WTC11 (cell line): ENCODE data around the gene RNF152. TPM values are rescaled to one million over a fixed set of nuclear protein-coding genes. Genes with fewer than 3 reads are reported as not detected.

ENCODE experiments used
- ATAC-seq: fragments of 200-7000 bp; cut with Tn5 transposase; 2 replicates; pipeline ENCODE4 v1.10.0; 2021; ENCODE audit warnings: mild to moderate bottlenecking, moderate library complexity
- CTCF ChIA-PET: fragments of 300-600 bp; sonication (Branson Sonifier 250); formaldehyde crosslinking; loops from one replicate; lab custom pipeline; 2021; ENCODE audit warnings: antibody characterized with exemption; lab: Charles Lee
- POLR2A ChIA-PET: fragments of 350-600 bp; sonication (Branson Sonifier 250); formaldehyde crosslinking; loops from one replicate; lab custom pipeline; 2021; ENCODE audit warnings: antibody characterized with exemption; lab: Charles Lee
- DNase-seq: peaks from one replicate; pipeline ENCODE4 v3.0.0; 2021; ENCODE audit warnings: low spot score
- H3K27ac Mint-ChIP-seq: 2 replicates; pipeline ENCODE4 v1.8.0; 2021; ENCODE audit warnings: mixed read lengths
- H3K27me3 Mint-ChIP-seq: 2 replicates; pipeline ENCODE4 v1.8.0; 2021; ENCODE audit warnings: low read depth, mild to moderate bottlenecking, moderate library complexity, mixed read lengths
- H3K36me3 Mint-ChIP-seq: 2 replicates; pipeline ENCODE4 v1.8.0; 2021; ENCODE audit warnings: mixed read lengths
- H3K4me1 Mint-ChIP-seq: 2 replicates; pipeline ENCODE4 v1.8.0; 2022; ENCODE audit warnings: mixed read lengths
- H3K4me3 Mint-ChIP-seq: 2 replicates; pipeline ENCODE4 v1.8.0; 2021; ENCODE audit warnings: mild to moderate bottlenecking, moderate library complexity, mixed read lengths
- H3K9me3 Mint-ChIP-seq: 2 replicates; pipeline ENCODE4 v1.8.0; 2021; ENCODE audit warnings: mixed read lengths
- CREM ChIP-seq: sonication (generic); formaldehyde crosslinking; IDR thresholded peaks from 2 replicates; pipeline ENCODE4 v1.8.1; 2022; ENCODE audit warnings: mild to moderate bottlenecking, missing genetic modification reagents, moderate library complexity
- ELF4 ChIP-seq: sonication (generic); formaldehyde crosslinking; IDR thresholded peaks from 2 replicates; pipeline ENCODE4 v1.8.1; 2022; ENCODE audit warnings: low read depth, mild to moderate bottlenecking, moderate library complexity, missing genetic modification reagents
- FOXK1 ChIP-seq: sonication (generic); formaldehyde crosslinking; IDR thresholded peaks from 2 replicates; pipeline ENCODE4 v1.8.0; 2022; ENCODE audit warnings: mild to moderate bottlenecking, moderate library complexity, missing genetic modification reagents
- FOXP1 ChIP-seq: sonication (generic); formaldehyde crosslinking; IDR thresholded peaks from 2 replicates; pipeline ENCODE4 v1.8.0; 2022; ENCODE audit warnings: missing genetic modification reagents, mild to moderate bottlenecking, moderate library complexity, borderline replicate concordance
- GRHL2 ChIP-seq: fragments of 250-450 bp; sonication (Bioruptor Pico); IDR thresholded peaks from 2 replicates; pipeline ENCODE4 v1.8.0; 2022; ENCODE audit warnings: mild to moderate bottlenecking, moderate library complexity; ENCODE audit not compliant: insufficient replicate concordance, severe bottlenecking
- GTF2I ChIP-seq: fragments of 250-450 bp; sonication (Bioruptor Pico); conservative IDR thresholded peaks from 2 replicates; pipeline ENCODE4 v1.4.0; 2021; ENCODE audit warnings: mild to moderate bottlenecking
- HMGA2 ChIP-seq: fragments of 250-450 bp; sonication (Bioruptor Pico); IDR thresholded peaks from 2 replicates; pipeline ENCODE4 v1.4.0; 2021; ENCODE audit warnings: mild to moderate bottlenecking, moderate library complexity
- KAT7 ChIP-seq: sonication (generic); formaldehyde crosslinking; IDR thresholded peaks from 2 replicates; pipeline ENCODE4 v1.8.1; 2023; ENCODE audit warnings: missing genetic modification reagents, mild to moderate bottlenecking, borderline replicate concordance
- NFE2L1 ChIP-seq: sonication (generic); formaldehyde crosslinking; IDR thresholded peaks from 2 replicates; pipeline ENCODE4 v1.8.1; 2023; ENCODE audit warnings: missing genetic modification reagents
- NR2C2 ChIP-seq: sonication (generic); formaldehyde crosslinking; IDR thresholded peaks from 2 replicates; pipeline ENCODE4 v1.8.0; 2022; ENCODE audit warnings: mild to moderate bottlenecking, missing genetic modification reagents
- OVOL2 ChIP-seq: fragments of 250-450 bp; sonication (Bioruptor Pico); IDR thresholded peaks from 2 replicates; pipeline ENCODE4 v1.9.0; 2021; ENCODE audit warnings: mild to moderate bottlenecking, borderline replicate concordance
- RORB ChIP-seq: fragments of 250-450 bp; sonication (Bioruptor Pico); IDR thresholded peaks from 2 replicates; pipeline ENCODE4 v1.9.0; 2021; ENCODE audit warnings: mild to moderate bottlenecking
- SMAD4 ChIP-seq: sonication (generic); formaldehyde crosslinking; IDR thresholded peaks from 2 replicates; pipeline ENCODE4 v1.8.0; 2022; ENCODE audit warnings: mild to moderate bottlenecking, missing genetic modification reagents
- SP1 ChIP-seq: sonication (generic); formaldehyde crosslinking; conservative IDR thresholded peaks from 2 replicates; pipeline ENCODE4 v1.8.1; 2022; ENCODE audit warnings: missing genetic modification reagents
- TEAD1 ChIP-seq: sonication (generic); formaldehyde crosslinking; IDR thresholded peaks from 2 replicates; pipeline ENCODE4 v1.8.0; 2022; ENCODE audit warnings: mild to moderate bottlenecking, missing genetic modification reagents
- ZNF317 ChIP-seq: sonication (generic); formaldehyde crosslinking; IDR thresholded peaks from 2 replicates; pipeline ENCODE4 v1.8.1; 2023; ENCODE audit warnings: low read depth, mild to moderate bottlenecking, moderate library complexity, missing genetic modification reagents, borderline replicate concordance
- ZNF416 ChIP-seq: fragments of 250-450 bp; sonication (Bioruptor Pico); IDR thresholded peaks from 2 replicates; pipeline ENCODE4 v1.9.0; 2021; ENCODE audit warnings: mild to moderate bottlenecking, inconsistent platforms
- ZNF671 ChIP-seq: fragments of 250-450 bp; sonication (Bioruptor Pico); IDR thresholded peaks from 2 replicates; pipeline ENCODE4 v1.8.0; 2021; ENCODE audit warnings: mild to moderate bottlenecking
- total RNA-seq: library from RNA; stranded (reverse); gene quantifications from 3 replicates; pipeline ENCODE4 v1.2.3, GENCODE V29; 2021
- TF ChIP-seq, protein P1 (sequence below): sonication (generic); formaldehyde crosslinking; IDR thresholded peaks from 2 replicates; pipeline ENCODE4 v1.8.1; 2022; ENCODE audit warnings: mild to moderate bottlenecking, moderate library complexity, missing genetic modification reagents
- TF ChIP-seq, protein P2 (sequence below): sonication (generic); formaldehyde crosslinking; IDR thresholded peaks from 2 replicates; pipeline ENCODE4 v1.8.0; 2022; ENCODE audit warnings: mild to moderate bottlenecking, missing genetic modification reagents
- TF ChIP-seq, protein P3 (sequence below): sonication (generic); formaldehyde crosslinking; IDR thresholded peaks from 2 replicates; pipeline ENCODE4 v1.8.0; 2022; ENCODE audit warnings: mild to moderate bottlenecking, missing genetic modification reagents
- TF ChIP-seq, protein P4 (sequence below): fragments of 250-450 bp; sonication (Bioruptor Pico); IDR thresholded peaks from 2 replicates; pipeline ENCODE4 v1.9.0; 2021; ENCODE audit warnings: mild to moderate bottlenecking
- TF ChIP-seq, protein P5 (sequence below): sonication (generic); formaldehyde crosslinking; IDR thresholded peaks from 2 replicates; pipeline ENCODE4 v1.8.0; 2023; ENCODE audit warnings: mild to moderate bottlenecking, missing genetic modification reagents
- TF ChIP-seq, protein P6 (sequence below): fragments of 250-450 bp; sonication (Bioruptor Pico); conservative IDR thresholded peaks from 2 replicates; pipeline ENCODE4 v1.9.0; 2021; ENCODE audit warnings: mild to moderate bottlenecking
- TF ChIP-seq, protein P7 (sequence below): fragments of 250-450 bp; sonication (Bioruptor Pico); IDR thresholded peaks from 2 replicates; pipeline ENCODE4 v1.8.0; 2021; ENCODE audit warnings: mild to moderate bottlenecking

RNF152 gene
- total RNA-seq, 1 experiment from 2014 or later: 3.7 TPM

DNA sequence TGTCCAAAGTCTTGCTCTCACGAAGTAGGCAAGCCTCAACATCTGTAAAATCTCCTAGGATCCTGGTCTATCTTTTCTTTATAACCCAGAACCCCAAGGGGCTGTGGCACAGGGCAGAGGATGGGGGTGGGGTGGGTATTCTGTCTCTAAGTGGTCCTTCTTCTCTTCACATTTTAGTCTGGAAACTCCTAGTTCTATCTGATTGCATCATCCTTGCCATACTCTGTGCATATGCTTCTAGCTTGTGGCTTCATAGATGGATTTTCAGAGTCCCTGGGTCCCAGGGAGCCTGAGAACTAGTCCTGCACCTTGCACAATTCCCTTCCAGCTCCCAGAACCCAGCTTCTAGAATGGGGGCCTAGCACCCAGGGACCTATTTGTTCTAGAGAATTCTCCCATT is 52.5 kb downstream of the RNF152 start:
- H3K27me3 Mint-ChIP-seq: no peaks in the 10 kb centered on the region
- H3K36me3 Mint-ChIP-seq: no peaks in the 10 kb centered on the region
- CTCF ChIA-PET: no interaction called here
- peaks cover 20% of the 10 kb centered on the region for H3K9me3 Mint-ChIP-seq
- ATAC-seq (no peak), DNase-seq (no peak)
- no peak overlapping the region for H3K4me3 Mint-ChIP-seq
- H3K27ac Mint-ChIP-seq: no peak overlapping the region
- POLR2A ChIA-PET: interaction anchor here (0.7 kb wide), 1 partner anchor 144 kb away, joined by 3 read pairs; no protein-coding TSS in a partner anchor
- TF ChIP-seq GTF2I (CRISPR knock-in tag) (no peak), OVOL2 (no peak), ZNF317 (no peak), NR2C2 (CRISPR knock-in tag) (no peak), FOXK1 (CRISPR knock-in tag) (no peak), ELF4 (CRISPR knock-in tag) (no peak), CREM (no peak), NFE2L1 (no peak), SP1 (CRISPR knock-in tag) (no peak)
- TF ChIP-seq, protein P1, sequence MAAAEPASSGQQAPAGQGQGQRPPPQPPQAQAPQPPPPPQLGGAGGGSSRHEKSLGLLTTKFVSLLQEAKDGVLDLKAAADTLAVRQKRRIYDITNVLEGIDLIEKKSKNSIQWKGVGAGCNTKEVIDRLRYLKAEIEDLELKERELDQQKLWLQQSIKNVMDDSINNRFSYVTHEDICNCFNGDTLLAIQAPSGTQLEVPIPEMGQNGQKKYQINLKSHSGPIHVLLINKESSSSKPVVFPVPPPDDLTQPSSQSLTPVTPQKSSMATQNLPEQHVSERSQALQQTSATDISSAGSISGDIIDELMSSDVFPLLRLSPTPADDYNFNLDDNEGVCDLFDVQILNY (CRISPR knock-in tag): no peak
- TF ChIP-seq, protein P2, sequence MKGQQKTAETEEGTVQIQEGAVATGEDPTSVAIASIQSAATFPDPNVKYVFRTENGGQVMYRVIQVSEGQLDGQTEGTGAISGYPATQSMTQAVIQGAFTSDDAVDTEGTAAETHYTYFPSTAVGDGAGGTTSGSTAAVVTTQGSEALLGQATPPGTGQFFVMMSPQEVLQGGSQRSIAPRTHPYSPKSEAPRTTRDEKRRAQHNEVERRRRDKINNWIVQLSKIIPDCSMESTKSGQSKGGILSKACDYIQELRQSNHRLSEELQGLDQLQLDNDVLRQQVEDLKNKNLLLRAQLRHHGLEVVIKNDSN (CRISPR knock-in tag): no peak
- peaks cover 9% of the 10 kb centered on the region for H3K4me1 Mint-ChIP-seq

DNA sequence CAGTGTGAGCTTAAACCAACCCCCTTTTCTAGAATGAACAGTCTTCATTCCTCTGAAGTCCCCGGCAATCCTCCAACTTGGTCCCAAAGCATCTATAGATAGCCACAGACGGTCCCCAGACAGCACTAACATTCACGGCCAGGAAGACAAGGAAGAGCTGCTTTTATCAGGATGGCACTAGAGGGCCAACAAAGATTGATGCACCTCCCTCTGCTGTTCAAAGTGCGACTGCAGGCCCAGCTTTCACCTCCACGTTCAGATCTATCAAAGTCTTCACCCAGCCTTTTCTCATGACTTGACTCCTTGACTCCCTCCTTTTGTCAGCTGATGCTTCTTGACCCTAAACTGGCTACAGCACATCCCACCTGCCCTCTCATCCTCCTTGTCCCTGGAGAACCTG is 54.3 kb downstream of the RNF152 start:
- Mint-ChIP-seq H3K9me3 (peaks cover 20% of the 10 kb centered on the region), H3K4me1 (peaks cover 9% of the 10 kb centered on the region), H3K4me3 (no peak overlapping the region), H3K36me3 (no peaks in the 10 kb centered on the region), H3K27ac (no peak overlapping the region), H3K27me3 (no peaks in the 10 kb centered on the region; the same call in 1 of the 2 replicates)
- CTCF ChIA-PET: interaction anchor here (0.6 to 1.1 kb wide), 4 partner anchors 9 to 293 kb away, joined by 3 to 8 read pairs (median 4); no protein-coding TSS in a partner anchor
- ATAC-seq: peak; percentile 38; the same call in 1 of the 2 replicates
- POLR2A ChIA-PET: interaction anchor here (0.5 kb wide), 1 partner anchor 42 kb away, joined by 3 read pairs; no protein-coding TSS in a partner anchor
- no peak for DNase-seq
- no peak for TF ChIP-seq FOXP1 (CRISPR knock-in tag)
- no peak for TF ChIP-seq SMAD4 (CRISPR knock-in tag)
- TF ChIP-seq, protein P3, sequence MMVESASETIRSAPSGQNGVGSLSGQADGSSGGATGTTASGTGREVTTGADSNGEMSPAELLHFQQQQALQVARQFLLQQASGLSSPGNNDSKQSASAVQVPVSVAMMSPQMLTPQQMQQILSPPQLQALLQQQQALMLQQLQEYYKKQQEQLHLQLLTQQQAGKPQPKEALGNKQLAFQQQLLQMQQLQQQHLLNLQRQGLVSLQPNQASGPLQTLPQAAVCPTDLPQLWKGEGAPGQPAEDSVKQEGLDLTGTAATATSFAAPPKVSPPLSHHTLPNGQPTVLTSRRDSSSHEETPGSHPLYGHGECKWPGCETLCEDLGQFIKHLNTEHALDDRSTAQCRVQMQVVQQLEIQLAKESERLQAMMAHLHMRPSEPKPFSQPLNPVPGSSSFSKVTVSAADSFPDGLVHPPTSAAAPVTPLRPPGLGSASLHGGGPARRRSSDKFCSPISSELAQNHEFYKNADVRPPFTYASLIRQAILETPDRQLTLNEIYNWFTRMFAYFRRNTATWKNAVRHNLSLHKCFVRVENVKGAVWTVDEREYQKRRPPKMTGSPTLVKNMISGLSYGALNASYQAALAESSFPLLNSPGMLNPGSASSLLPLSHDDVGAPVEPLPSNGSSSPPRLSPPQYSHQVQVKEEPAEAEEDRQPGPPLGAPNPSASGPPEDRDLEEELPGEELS (CRISPR knock-in tag): no peak
- TF ChIP-seq HMGA2: no peak
- TF ChIP-seq, protein P4, sequence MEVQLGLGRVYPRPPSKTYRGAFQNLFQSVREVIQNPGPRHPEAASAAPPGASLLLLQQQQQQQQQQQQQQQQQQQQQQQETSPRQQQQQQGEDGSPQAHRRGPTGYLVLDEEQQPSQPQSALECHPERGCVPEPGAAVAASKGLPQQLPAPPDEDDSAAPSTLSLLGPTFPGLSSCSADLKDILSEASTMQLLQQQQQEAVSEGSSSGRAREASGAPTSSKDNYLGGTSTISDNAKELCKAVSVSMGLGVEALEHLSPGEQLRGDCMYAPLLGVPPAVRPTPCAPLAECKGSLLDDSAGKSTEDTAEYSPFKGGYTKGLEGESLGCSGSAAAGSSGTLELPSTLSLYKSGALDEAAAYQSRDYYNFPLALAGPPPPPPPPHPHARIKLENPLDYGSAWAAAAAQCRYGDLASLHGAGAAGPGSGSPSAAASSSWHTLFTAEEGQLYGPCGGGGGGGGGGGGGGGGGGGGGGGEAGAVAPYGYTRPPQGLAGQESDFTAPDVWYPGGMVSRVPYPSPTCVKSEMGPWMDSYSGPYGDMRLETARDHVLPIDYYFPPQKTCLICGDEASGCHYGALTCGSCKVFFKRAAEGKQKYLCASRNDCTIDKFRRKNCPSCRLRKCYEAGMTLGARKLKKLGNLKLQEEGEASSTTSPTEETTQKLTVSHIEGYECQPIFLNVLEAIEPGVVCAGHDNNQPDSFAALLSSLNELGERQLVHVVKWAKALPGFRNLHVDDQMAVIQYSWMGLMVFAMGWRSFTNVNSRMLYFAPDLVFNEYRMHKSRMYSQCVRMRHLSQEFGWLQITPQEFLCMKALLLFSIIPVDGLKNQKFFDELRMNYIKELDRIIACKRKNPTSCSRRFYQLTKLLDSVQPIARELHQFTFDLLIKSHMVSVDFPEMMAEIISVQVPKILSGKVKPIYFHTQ: no peak
- TF ChIP-seq, protein P5, sequence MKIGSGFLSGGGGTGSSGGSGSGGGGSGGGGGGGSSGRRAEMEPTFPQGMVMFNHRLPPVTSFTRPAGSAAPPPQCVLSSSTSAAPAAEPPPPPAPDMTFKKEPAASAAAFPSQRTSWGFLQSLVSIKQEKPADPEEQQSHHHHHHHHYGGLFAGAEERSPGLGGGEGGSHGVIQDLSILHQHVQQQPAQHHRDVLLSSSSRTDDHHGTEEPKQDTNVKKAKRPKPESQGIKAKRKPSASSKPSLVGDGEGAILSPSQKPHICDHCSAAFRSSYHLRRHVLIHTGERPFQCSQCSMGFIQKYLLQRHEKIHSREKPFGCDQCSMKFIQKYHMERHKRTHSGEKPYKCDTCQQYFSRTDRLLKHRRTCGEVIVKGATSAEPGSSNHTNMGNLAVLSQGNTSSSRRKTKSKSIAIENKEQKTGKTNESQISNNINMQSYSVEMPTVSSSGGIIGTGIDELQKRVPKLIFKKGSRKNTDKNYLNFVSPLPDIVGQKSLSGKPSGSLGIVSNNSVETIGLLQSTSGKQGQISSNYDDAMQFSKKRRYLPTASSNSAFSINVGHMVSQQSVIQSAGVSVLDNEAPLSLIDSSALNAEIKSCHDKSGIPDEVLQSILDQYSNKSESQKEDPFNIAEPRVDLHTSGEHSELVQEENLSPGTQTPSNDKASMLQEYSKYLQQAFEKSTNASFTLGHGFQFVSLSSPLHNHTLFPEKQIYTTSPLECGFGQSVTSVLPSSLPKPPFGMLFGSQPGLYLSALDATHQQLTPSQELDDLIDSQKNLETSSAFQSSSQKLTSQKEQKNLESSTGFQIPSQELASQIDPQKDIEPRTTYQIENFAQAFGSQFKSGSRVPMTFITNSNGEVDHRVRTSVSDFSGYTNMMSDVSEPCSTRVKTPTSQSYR: no peak
- TF ChIP-seq, protein P6, sequence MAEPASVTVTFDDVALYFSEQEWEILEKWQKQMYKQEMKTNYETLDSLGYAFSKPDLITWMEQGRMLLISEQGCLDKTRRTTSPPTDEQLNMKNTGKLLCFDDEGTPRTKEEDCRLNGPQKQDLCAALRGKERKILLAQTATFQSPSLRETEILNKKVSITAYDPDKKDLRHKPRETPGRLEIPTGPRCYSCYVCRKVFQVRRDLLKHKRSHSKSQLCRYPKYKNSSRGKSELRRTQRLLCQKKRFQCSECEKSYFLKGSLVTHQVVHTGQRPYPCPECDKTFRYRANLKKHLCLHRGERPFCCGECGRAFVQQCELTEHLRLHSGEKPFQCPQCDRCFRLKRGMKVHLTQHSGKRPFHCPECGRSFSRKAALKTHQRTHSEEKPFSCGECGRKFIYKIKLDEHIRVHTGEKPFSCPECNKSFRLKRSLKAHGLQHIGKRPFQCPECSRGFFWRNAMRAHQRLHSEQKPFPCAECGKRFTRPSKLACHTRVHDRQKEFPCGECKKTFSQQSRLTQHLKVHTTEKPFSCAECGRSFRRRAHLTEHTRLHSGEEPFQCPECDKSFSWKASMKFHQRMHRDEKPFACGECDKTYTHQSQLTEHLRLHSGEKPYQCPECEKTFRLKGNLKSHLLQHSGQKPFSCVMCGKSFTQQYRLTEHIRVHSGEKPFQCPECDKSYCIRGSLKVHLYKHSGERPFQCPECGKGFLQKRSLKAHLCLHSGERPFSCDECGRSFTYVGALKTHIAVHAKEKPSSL (CRISPR knock-in tag): no peak
- TF ChIP-seq KAT7 (CRISPR knock-in tag): no peak
- TF ChIP-seq GRHL2 (CRISPR knock-in tag): no peak
- no peak for TF ChIP-seq TEAD1
- TF ChIP-seq RORB (CRISPR knock-in tag): no peak
- TF ChIP-seq ZNF671 (CRISPR knock-in tag): no peak
- TF ChIP-seq, protein P7, sequence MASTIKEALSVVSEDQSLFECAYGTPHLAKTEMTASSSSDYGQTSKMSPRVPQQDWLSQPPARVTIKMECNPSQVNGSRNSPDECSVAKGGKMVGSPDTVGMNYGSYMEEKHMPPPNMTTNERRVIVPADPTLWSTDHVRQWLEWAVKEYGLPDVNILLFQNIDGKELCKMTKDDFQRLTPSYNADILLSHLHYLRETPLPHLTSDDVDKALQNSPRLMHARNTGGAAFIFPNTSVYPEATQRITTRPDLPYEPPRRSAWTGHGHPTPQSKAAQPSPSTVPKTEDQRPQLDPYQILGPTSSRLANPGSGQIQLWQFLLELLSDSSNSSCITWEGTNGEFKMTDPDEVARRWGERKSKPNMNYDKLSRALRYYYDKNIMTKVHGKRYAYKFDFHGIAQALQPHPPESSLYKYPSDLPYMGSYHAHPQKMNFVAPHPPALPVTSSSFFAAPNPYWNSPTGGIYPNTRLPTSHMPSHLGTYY (CRISPR knock-in tag): no peak
- no peak for TF ChIP-seq ZNF416 (CRISPR knock-in tag)
- no peak for TF ChIP-seq GTF2I (CRISPR knock-in tag)
